ENCODE results near the gene OR8B12.
"Not testable (repeated sequence)": the region's sequence is repeated elsewhere in the genome, so short reads cannot be mapped to it uniquely, and the experiment has no call there.

Gene OR8B12

DNA sequence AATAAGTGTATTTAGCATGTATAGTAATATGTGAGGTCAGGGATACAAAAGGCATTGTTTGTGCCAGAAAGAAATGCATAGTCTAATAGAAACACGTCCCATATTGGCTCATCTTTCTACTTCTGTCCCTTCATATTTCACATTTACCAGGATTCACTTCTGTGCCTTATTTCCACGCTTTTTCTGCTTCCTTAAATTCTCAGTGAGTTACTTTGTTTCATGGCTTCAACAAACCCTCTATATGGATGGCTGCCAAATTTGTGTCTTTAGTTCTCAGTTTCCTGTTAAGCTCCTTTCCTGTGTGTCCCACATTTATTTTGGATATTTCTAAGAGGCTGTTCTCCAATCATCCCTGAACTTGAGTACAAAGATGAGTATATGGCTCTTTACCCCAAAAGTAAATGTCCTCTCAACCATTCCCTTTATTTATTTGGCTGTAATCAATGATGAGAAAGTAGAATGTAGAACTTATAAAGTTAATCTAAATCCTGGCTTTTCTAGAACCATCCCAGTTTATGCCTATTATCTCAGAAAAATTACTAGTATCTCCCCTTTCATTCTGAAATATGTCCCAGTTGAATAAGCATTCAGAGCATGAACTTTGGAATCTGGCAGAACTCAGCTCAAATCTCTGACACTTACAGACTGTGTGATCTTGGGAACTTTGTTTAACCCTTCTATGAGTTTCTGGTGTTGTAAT, 23.5 kb downstream of the OR8B12 start:
- no peak for DNase-seq

DNA sequence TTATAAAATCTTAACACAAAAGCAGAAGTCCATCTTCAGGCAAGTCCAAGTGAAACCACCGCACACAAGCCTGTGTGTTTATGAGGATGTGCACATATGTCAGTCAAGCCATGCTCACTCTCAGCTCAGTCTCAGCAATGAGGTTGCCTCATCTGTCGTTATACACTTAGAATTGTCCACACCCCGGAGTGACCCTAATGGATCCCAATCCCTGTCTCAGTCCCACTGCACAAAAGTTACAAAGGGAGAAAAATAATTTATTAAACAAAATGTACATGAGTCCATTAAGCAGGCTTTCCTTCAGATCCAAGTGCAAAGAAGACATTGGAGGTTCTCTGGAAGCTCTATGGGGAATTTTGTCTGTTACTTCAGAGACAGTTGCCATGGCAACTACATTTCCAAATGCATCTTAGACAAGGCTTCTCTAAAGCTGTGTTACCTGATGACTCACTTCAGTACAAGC, 24.4 kb downstream of the OR8B12 start:
- no peak for DNase-seq

DNA sequence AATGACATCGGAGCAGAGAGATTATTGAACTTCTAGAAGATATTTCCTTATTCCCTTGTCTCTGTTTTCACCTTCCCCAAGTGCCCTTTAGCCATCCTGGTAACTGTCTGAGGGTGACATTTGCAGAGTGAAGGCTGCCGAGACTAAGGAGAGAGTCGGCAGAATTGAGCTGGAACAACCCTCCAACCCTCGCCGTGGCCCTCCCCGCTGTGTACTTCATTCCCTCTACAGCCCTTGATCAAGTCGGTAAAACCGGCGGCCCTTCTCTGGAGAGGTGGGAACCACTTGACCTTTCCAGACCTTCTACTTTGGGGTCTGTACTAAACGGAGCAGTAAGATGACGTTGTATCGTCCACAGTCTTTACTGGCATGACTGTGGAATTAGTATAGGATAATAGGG, 26.1 kb downstream of the OR8B12 start:
- DNase-seq, result no peak

- DNase-seq, result not testable (repeated sequence)
These were observed 28.8 kb downstream of the OR8B12 start for GRCh38 chr11:124514675-124515074.

GRCh38 chr11:124514131-124514530, 29.3 kb downstream of the OR8B12 start:
- DNase-seq, result no peak

- DNase-seq, result no peak
These were observed 31.7 kb downstream of the OR8B12 start for GRCh38 chr11:124511745-124512144.

DNA sequence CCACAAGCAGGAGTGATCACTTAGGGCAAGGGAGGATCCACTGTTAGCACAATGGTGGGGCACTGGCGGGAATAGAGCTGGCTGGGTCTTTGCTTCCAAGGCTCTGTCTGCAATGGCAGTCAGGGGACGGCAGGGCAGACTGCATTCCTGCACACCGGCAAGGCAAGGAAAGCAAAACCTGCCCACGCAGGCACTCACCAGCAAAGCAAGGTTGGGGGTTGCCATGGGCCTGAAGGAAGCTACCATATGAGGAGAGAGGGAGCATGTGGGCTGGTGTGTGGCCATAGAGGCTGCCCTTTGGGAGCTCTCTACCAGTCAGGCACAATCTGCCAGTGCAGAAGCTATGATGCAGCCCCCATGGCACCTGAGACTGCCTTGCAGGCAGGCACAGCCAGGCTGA, 33.2 kb downstream of the OR8B12 start:
- DNase-seq, result no peak

- DNase-seq, result no peak
These were observed 43.7 kb downstream of the OR8B12 start for GRCh38 chr11:124499711-124500110.

- DNase-seq, result no peak
These were observed 50.3 kb downstream of the OR8B12 start for GRCh38 chr11:124493016-124493655.

All from NCI-H2171 (cell line).